RPMI8226 (cell line): ENCODE measurements around the gene GSTA1.
"Not testable (repeated sequence)": the region's sequence is repeated elsewhere in the genome, so short reads cannot be mapped to it uniquely, and the experiment has no call there.

ENCODE experiments used
- DNase-seq: peaks from one replicate; pipeline ENCODE4 v3.0.0-alpha.2; 2015

GSTA1 gene

DNA sequence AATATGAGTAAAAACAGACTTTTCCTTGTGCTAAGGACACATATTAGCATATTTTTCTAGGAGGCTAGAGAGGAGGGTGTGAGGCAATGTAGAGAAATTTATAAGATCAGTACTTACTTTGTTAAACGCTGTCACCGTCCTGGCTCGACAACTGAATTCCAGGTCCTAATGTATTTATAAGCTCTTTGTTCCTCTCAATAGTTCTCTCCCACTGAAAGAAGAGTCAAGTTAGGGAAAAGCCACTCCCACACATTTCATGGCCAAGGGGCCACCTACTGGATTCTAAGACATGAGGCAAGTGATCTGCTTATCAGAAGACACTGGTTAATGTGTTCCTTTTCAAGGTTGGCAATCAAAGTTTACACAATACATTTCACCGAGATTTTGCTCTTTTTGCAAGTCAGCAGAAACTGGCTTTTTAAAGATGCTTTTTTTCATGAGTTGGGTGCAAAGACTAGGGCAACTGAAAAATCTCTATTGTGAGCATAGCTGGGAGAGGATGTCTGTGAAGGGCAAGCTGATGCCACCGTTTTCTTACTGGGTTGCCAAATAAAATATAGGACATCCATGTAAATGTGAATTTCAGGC is at the start of gene GSTA1:
Gene GSTA1 (minus strand): TSS at position 149 of the 588 bp plus-strand sequence. CDS start 4,549 bp downstream, outside the sequence.
- not testable (repeated sequence) for DNase-seq

DNA sequence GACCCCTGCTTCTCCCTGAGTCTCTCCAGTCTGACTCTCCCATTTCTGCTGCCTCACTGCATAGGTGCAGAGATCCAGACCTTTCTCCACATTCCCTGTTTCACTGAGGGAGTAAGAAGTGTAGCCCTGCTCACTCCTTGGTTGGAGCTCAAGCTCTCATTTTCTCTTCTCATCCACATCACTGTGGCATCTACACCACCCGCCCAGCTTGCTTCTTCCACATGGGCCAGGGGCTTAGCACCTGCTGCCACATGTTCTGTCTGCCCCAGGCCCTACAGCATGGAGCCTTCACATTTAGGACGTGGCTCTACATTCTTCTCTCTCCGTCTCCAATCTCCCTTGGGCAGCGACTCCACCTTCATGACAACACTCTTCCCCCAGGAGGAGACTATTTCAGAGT is 45.5 kb upstream of the GSTA1 start:
- no peak for DNase-seq

DNA sequence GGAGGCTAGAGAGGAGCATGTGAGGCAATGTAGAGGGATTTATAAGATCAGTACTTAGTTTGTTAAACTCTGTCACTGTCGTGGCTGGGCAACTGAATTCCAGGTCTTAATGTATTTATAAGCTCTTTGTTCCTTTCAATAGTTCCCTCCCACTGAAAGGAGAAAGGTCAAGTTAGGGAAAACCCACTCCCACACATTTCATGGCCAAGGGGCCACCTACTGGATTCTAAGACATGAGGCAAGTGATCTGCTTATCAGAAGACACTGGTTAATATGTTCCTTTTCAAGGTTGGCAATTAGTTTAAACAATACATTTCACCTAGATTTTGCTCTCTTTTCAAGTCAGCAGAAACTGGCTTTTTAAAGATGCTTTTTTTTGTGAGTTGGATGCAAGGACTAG is 42.4 kb upstream of the GSTA1 start:
- DNase-seq = no peak

GRCh38 chr6:52843605-52844004 is 40.0 kb upstream of the GSTA1 start:
- DNase-seq = no peak

- DNase-seq = no peak
Observed at GRCh38 chr6:52840763-52841585, 37.4 kb upstream of the GSTA1 start, which contains the start of gene GSTA5. TSS of gene GSTA5 (minus strand) at chr6:52840813.

DNA sequence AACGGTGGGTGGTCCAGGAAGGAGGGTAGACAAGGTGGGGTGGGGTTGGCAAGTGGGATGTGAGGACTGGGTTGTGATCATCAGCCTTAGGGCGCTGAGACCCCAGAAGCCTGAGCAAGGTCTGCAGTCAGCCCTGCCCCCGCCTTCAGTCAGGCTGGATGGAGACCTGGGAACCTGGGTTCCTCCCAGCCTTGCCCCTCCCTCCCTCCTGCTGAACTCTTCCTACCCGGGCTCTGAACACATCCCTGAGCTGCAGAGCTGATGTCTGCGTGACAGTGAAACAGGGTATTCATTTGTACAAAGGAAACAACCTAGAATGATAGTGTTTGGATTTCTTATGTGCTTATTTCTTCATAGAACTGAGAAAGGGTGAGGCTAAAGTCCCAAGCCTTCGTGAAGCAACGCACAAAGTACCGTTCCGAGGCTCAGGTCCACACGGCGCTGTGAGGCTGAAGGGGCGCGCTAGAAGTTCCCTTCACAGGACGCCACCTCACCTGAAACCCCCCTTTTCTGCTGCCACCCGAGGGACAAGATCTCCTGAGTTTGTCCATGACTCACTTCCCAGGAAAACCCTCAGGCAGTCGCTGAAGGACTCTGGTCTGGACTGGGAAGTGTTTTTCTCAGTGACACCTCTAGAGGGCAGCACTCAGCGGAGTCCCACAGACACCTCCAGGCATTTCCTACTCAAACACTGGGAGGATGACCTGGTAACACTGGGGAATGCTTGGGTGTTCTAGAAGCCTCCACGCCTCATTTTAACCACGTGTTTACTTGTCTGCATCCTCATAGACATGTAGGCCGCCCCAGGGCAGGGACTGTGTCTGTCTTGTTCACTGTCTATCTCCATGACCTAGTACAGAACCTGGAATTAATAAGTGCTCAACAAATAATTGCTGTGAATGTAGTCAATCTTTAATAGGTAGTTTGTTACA is 35.8 kb upstream of the GSTA1 start:
- peak; percentile 35 for DNase-seq

GRCh38 chr6:52834481-52834880 is 30.9 kb upstream of the GSTA1 start:
- no peak for DNase-seq

- DNase-seq = not testable (repeated sequence)
Observed at GRCh38 chr6:52830869-52831268, 27.3 kb upstream of the GSTA1 start.

- no peak for DNase-seq
Observed at GRCh38 chr6:52829046-52829817, 25.6 kb upstream of the GSTA1 start.

GRCh38 chr6:52828621-52829020 is 25.0 kb upstream of the GSTA1 start:
- not testable (repeated sequence) for DNase-seq

- not testable (repeated sequence) for DNase-seq
Observed at GRCh38 chr6:52827073-52827783, 23.6 kb upstream of the GSTA1 start.

- no peak for DNase-seq
Observed at GRCh38 chr6:52826513-52826912, 22.9 kb upstream of the GSTA1 start.

DNA sequence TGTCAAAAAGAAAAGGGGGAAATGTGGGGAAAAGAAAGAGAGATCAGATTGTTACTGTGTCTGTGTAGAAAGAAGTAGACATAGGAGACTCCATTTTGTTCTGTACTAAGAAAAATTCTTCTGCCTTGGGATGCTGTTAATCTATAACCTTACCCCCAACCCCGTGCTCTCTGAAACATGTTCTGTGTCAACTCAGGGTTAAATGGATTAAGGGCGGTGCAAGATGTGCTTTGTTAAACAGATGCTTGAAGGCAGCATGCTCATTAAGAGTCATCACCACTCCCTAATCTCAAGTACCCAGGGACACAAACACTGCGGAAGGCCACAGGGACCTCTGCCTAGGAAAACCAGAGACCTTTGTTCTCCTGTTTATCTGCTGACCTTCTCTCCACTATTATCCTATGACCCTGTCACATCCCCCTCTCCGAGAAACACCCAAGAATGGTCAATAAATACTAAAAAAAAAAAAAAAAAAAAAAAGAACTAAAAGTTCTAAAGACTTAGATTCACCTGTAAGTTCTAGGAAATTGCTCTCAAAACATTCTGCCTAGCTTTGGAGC is 22.4 kb upstream of the GSTA1 start:
- not testable (repeated sequence) for DNase-seq

- DNase-seq = not testable (repeated sequence)
Observed at GRCh38 chr6:52825270-52825793, 21.7 kb upstream of the GSTA1 start.

GRCh38 chr6:52821842-52822241 is 18.2 kb upstream of the GSTA1 start:
- no peak for DNase-seq

DNA sequence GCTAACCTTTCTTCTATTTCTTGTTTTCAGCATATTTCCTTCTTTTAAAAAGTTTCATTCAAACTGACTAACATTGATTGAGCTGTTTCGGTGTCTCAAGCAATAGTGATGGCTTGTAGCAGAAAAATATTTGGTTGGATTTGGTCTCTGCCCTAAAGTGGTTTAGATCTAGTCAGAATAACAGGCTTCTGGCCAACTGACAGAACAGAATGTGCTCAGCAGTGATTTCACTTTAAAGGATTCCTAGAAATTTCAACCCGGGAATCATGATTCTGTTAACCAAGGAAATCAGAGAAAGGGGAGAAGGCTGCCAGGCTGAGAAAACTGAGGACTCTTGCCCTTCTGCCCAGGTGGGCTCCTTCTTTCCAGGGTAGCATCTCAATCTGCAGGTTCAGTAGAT is 16.6 kb upstream of the GSTA1 start:
- DNase-seq = no peak

DNA sequence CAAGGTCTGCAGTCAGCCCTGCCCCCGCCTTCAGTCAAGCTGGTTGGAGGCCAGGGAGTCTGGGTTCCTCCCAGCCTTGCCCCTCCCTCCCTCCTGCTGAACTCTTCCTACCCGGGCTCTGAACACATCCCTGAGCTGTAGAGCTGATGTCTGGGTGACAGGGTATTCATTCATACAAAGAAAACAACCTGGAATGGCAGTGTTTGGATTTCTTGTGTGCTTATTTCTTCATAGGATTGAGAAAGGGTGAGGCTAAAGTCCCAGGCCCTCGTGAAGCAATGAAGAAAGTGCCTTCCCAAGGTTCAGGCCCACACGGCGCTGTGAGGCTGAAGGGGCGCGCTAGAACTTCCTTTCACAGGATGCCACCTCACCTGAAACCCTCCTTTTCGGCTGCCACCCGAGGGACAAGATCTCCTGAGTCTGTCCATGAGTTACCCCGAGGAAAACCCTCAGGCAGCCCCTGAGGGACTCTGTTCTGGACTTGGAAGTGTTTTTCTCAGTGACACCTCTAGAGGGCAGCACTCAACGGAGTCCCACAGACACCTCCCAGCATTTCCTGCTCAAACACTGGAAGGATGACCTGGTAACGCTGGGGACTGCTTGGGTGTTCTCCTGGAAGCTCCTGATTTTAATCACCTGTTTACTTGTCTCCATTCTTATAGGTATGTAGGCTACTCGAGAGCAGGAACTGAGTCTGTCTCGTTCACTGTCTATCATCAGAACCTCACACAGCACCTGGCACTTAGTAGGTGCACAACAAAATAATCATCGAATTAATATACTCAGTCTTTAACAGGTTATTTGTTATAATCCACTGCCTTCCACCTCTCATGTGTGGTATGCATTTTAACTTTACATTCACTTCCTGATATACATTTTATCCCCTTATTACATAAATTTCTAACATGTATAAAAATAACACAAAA is 11.8 kb upstream of the GSTA1 start:
- DNase-seq = peak; percentile 44

DNA sequence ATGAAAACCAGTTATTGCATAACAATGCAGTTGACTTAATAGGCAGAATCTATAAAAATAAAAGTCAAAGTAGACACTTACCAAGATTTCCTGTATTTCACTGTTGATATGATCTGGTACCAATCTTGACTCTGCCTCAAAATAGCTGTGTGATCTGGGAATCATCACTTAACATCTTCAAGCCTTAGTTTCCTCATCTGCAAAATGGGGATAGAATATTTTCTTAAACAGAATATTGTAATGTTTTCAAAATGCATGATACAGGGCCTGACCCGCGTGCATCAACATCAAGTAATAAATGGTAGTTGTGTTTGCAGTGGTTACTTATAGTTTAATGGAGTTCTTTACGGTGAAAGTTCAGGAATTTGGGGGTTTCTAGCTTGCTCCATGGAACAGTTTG is 10.9 kb upstream of the GSTA1 start:
- DNase-seq = not testable (repeated sequence)

DNA sequence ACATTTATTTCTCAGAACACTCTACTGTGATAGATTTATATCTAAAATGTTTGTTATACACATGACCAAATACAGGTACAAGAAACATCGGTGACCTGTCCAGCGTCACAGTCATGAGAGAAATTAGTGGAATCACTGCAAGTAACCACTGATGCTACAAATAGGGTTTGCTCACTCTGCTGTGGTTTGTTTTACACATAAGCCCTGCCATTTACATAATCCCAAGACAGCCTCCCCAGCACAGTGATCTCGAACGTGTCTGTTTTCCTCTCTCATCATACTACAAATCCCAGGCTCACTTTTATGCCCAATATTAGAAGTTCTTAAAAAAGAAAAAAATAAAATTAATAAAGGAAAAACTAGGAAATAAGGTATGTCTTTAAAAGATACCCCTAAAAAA is 6.2 kb upstream of the GSTA1 start:
- DNase-seq = not testable (repeated sequence)

DNA sequence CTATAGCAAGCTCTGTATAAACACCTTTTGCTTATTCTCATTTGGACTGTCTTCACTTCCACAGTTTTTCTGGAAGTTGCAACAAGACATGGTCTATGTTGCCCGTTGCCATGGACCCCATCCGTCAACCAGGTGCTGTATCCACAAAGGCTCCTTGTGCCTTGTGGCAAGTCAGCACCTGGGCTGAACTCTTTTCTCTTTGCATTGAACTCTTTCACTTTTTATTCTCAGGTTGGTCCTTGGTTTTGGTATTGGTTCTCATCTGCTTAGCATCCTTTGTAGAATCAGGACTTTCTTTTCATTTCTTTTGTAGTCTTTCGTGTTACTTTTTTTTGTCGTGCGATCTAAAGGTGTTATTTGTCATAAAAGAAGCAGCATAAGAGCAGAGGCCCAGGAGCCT is 5.0 kb upstream of the GSTA1 start:
- DNase-seq = no peak
